IPS-18c (cell line): ENCODE results near the gene C2orf66.

Experiments used
- H3K4me3 ChIP-seq: 2 replicates; pipeline ENCODE4 v1.7.0; 2013; ENCODE audit warnings: low read depth, mild to moderate bottlenecking, low read length, moderate library complexity; ENCODE audit not compliant: insufficient read depth
- H3K9me3 ChIP-seq: one replicate; pipeline ENCODE4 v1.6.1; 2013; ENCODE audit warnings: mild to moderate bottlenecking, low read length, moderate library complexity; ENCODE audit not compliant: control insufficient read depth, insufficient read depth

The C2orf66 gene

GRCh38 chr2:196809260-196809659, at the start of gene C2orf66:
Gene C2orf66, minus strand, starts transcription at chr2:196809355. Its CDS starts 19 bp downstream, at chr2:196809336.
- Histone ChIP-seq H3K4me3 (no peak within 1 kb of the TSS), H3K9me3 (no peaks in the 10 kb centered on the region)

DNA sequence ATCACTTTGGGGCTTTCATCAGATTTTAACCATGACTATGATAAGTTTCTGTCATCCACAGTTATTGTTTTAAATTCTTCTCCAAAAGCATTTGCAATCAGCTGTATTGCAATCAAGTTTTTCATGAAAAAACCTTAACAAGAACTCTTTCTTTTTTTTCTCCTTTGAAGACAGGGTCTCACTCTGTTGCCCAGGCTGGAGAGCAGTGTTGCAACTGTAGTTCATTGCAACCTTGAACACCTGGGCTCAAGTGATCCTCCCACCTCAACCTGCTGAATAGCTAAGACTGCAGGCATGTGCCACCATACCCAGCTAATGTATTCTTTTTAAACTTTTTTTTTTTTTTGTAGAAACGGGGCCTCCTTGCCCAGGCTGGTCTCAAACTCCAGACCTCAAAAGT, 45.5 kb upstream of the C2orf66 start:
- H3K9me3 ChIP-seq: no peaks in the 10 kb centered on the region

DNA sequence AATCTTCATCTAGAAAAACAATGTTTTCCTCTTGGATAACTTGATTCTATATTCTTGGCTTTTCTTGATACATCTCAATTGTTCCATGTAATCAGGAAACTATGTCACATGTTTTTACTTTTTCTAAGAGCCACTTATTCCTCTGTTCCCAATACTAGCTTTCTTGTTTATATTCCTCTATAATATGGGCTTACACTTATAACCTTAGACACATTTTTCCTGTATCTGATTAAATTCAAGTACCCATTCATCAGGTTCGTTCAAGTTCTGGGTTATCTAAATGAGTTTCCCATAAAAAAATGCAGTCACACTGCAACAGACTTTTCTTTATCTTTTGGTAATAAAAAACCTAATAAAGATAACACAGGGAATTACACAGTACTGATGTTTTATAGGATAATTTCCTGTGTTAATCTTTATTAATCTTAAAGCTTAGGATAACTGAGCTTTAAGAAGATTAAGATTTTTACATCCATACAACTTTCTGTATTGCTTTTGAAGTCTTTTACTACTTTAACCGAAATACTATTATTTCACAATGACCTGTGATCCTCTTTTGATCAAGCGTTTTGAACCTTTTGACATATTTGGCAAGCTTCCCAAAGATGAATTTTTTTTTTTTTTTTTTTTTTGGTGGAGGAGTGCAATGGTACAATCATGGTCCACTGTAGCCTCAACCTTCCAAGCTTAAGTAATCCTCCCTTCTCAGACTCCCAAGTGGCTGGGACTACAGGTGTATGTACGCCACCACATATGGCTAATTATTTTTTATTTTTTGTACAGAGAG, 44.3 kb upstream of the C2orf66 start:
- H3K4me3 ChIP-seq: no peak overlapping the region

More for the DNA sequence above, 45.5 kb upstream of the C2orf66 start:
- H3K4me3 ChIP-seq: no peak overlapping the region

GRCh38 chr2:196851088-196851487, 41.9 kb upstream of the C2orf66 start:
- H3K9me3 ChIP-seq: no peaks in the 10 kb centered on the region
- H3K4me3 ChIP-seq: no peak overlapping the region

More for the DNA sequence above, 44.3 kb upstream of the C2orf66 start:
- no peaks in the 10 kb centered on the region for H3K9me3 ChIP-seq

- no peaks in the 10 kb centered on the region for H3K9me3 ChIP-seq
Observed at GRCh38 chr2:196849895-196850294, 40.7 kb upstream of the C2orf66 start.

DNA sequence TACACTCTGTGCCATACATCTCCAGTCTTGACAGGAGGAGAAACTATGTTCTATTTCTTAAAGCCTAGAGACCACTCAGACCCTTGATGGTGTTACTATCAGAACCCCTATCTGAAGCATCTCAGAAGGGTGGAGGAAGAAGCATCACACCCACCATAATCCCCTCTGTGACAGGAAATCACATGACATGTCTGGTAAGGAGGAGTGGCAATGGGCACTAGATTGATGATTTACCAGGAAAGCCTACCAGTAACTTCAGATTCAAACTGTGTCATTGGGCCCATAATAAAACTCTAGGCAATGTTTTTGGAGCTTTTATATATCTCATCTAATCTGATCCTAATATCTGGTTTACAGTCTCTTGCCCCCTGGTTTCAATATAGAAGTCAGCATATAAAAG, 37.1 kb upstream of the C2orf66 start:
- no peak overlapping the region for H3K4me3 ChIP-seq
- no peaks in the 10 kb centered on the region for H3K9me3 ChIP-seq

More at GRCh38 chr2:196849895-196850294, 40.7 kb upstream of the C2orf66 start:
- no peak overlapping the region for H3K4me3 ChIP-seq

DNA sequence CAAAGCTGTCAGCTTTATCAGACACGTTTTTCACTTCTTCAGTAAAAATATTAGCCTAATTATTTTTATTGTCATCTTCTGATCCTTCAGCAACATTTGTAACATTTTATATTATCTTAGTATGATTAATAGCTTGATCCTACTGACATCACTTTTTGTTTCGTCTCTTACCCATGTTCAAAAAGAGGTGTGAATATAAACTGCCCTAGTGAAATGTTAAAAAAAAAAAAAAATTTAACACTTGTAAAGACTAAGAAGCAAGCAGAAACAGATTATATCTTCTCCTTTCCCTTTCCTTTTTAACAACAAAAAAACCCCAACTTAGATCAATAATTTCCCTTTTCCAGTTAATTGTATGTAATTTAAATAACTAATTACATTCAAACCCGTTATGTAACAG, 36.2 kb upstream of the C2orf66 start:
- no peaks in the 10 kb centered on the region for H3K9me3 ChIP-seq
- no peak overlapping the region for H3K4me3 ChIP-seq

DNA sequence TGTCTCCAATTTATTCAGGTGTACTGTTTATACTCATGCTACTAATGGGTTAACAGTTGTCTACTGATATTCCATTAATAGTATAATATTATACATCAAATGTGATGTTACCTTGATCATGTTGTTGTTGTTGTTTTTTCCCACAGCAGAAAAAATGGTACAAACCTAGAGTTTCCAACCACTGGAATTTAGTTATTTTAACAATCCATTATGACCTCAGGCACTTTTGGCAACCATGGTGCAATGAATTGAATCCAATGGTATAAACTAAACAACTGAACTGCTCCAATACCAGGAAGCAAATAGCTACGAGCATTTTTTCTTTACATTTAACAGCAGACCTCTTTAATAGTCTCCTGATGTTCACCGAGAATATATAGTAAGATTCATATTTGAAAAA, 31.0 kb upstream of the C2orf66 start:
- H3K4me3 ChIP-seq: no peak overlapping the region
- H3K9me3 ChIP-seq: no peaks in the 10 kb centered on the region

GRCh38 chr2:196839574-196839973, 30.4 kb upstream of the C2orf66 start:
- no peaks in the 10 kb centered on the region for H3K9me3 ChIP-seq
- no peak overlapping the region for H3K4me3 ChIP-seq

DNA sequence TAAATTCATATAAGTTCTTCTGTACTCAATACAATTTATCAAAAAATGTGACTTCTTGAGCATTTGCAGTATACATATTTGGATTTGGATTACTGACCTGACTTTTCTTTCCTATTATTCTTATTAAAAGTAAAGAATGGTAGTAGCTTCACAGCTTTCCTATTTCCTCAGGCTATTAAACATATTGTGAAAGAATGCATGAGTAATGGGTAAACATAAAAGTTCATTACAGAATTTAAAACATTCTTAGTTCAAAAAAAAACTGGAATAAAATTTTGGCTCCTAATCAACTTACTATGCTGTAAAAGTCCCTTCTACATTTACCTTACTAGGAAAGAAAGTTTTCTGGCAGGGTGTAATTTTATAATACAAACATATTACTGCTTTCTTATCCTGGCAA, 27.3 kb upstream of the C2orf66 start:
- H3K4me3 ChIP-seq: no peak overlapping the region
- H3K9me3 ChIP-seq: no peaks in the 10 kb centered on the region

GRCh38 chr2:196830701-196831100, 21.5 kb upstream of the C2orf66 start:
- no peaks in the 10 kb centered on the region for H3K9me3 ChIP-seq
- H3K4me3 ChIP-seq: no peak overlapping the region

- Histone ChIP-seq H3K4me3 (no peak overlapping the region), H3K9me3 (no peaks in the 10 kb centered on the region)
Observed at GRCh38 chr2:196827356-196827755, 18.2 kb upstream of the C2orf66 start.

GRCh38 chr2:196823750-196824522, 14.8 kb upstream of the C2orf66 start:
- H3K9me3 ChIP-seq: no peaks in the 10 kb centered on the region
- H3K4me3 ChIP-seq: no peak overlapping the region

DNA sequence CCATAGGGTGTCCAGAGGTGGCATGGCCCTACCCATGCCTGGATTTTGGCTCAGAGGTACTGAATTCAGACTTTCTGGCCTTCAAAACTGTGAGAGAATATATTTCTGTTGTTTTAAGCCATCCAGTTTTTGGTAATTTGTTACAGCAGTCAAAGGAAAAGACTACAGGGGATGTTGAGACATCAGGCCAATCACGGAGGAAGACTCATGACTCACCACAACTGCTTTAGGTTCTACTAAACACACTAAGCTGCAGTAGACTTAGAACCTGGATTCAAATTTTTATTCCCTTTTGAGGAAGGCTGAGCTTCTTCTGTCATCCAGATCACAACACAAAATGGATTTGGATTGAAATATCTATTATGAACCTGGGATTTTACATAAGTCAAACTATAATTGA, 12.0 kb upstream of the C2orf66 start:
- Histone ChIP-seq H3K9me3 (peaks cover 2% of the 10 kb centered on the region), H3K4me3 (no peak overlapping the region)

DNA sequence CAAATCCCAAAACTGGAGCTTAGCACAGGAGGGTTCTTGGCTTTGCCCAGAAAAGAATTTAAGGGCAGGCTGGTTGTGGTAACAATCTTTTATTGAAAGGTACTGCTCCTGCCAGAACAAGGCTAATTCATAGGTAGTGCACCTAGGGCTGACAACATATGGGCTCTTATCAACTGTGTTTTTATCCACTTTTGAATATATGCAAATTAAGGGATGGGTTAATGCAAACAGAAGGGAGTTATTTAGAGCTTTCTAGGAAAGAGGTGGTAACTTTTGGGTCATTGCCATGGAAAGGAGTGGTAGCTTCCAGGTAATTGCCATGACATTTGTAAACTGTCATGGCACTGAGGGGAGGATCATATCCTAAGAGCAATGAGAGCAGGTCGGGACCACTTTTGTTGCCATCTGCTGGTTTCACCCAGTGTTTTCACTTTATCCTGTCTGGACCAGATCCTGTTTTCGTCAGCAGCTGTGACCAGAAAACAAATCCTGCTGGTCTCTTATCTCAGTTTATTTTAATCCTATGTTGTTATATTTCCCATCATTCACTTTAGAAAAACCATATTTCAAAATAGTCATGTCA, 981 bp downstream of the C2orf66 start:
- Histone ChIP-seq H3K9me3 (no peaks in the 10 kb centered on the region), H3K4me3 (no peak overlapping the region)

GRCh38 chr2:196804381-196804780, 4.8 kb downstream of the C2orf66 start:
- no peak overlapping the region for H3K4me3 ChIP-seq
- H3K9me3 ChIP-seq: peaks cover 2% of the 10 kb centered on the region

DNA sequence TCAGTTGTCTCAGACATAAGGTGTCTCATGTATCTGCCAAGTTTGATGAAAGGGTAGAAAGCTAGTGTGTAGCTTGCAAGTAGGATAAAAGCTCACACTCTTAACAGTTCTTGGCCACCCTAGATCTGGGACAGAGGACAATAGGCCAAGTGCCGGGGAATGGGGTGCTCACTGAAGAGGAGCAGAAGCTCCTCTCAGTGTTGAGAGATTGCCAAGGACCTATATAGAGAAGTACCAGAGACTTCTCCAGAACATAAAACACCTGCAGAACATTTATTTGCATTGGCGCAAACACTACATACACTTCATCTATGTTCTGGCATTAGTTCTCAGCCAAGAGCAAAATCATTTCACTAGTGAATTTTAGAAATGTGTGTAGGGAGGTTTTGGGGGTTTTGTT, 6.8 kb downstream of the C2orf66 start:
- Histone ChIP-seq H3K9me3 (peaks cover 2% of the 10 kb centered on the region), H3K4me3 (no peak overlapping the region)
